CD14-positive monocyte (primary cell): ENCODE results near the gene MVB12B. TPM values are rescaled to one million over a fixed set of nuclear protein-coding genes. Genes with fewer than 3 reads are reported as not detected.
A peak's percentile ranks its signal among the peaks of the same experiment; 100 is the strongest.

Source experiments
- DNase-seq, 3 donors: peaks; one replicate each; pipeline ENCODE4 v3.0.0-alpha.2; 2011 to 2022
- H2AFZ ChIP-seq: 2 replicates; pipeline ENCODE4 v1.6.0; 2012; ENCODE audit warnings: mild to moderate bottlenecking, low read depth, low read length, inconsistent platforms; ENCODE audit not compliant: insufficient read depth, poor library complexity, severe bottlenecking
- H3K27ac ChIP-seq, 2 donors: 1 replicate in 1 of 2; 2 replicates in 1 of 2; pipeline ENCODE4 v1.5.1; 2012 to 2013; ENCODE audit warnings: low read length in 2 of 2, control low read depth in 1 of 2, inconsistent platforms in 1 of 2, low read depth in 1 of 2, mild to moderate bottlenecking in 1 of 2
- H3K27me3 ChIP-seq, 2 donors: one replicate each; pipeline versions ENCODE4 v1.6.0 to v1.6.1; 2011 to 2013; ENCODE audit warnings: low read length in 2 of 2; ENCODE audit not compliant: control insufficient read depth in 2 of 2, insufficient read depth in 2 of 2
- H3K36me3 ChIP-seq, 2 donors: replicated peaks in 1 of 2; 1 replicate in 1 of 2; 2 replicates in 1 of 2; pipeline versions ENCODE4 v1.5.1 to v1.6.1; 2012 to 2013; ENCODE audit warnings: low read length in 2 of 2, control low read depth in 1 of 2, inconsistent platforms in 1 of 2, mild to moderate bottlenecking in 1 of 2; ENCODE audit not compliant: insufficient read depth in 2 of 2, control insufficient read depth in 1 of 2
- H3K4me1 ChIP-seq, 2 donors: 1 replicate in 1 of 2; 2 replicates in 1 of 2; pipeline versions ENCODE4 v1.5.1 to v1.6.1; 2012 to 2013; ENCODE audit warnings: low read length in 2 of 2, control low read depth in 1 of 2, inconsistent platforms in 1 of 2, mild to moderate bottlenecking in 1 of 2, moderate library complexity in 1 of 2; ENCODE audit not compliant: insufficient read depth in 2 of 2, control insufficient read depth in 1 of 2
- H3K4me2 ChIP-seq: replicated peaks from 2 replicates; pipeline ENCODE3; 2012; ENCODE audit warnings: low read length, moderate library complexity, mild to moderate bottlenecking; ENCODE audit not compliant: poor library complexity, severe bottlenecking; ENCODE audit errors: extremely low read depth
- H3K4me3 ChIP-seq, 3 experiments: fragments of 200-600 bp in 1 of 3; sonication (generic) in 1 of 3; replicated peaks in 1 of 3; 1 replicate in 2 of 3; 2 replicates in 1 of 3; pipeline ENCODE4 v1.5.1; 2011 to 2013; ENCODE audit warnings: low read length in 3 of 3, mild to moderate bottlenecking in 3 of 3, control low read depth in 2 of 3, low read depth in 2 of 3, inconsistent platforms in 1 of 3, moderate library complexity in 1 of 3
- H3K79me2 ChIP-seq: 2 replicates; pipeline ENCODE4 v1.6.0; 2012; ENCODE audit warnings: mild to moderate bottlenecking, control low read depth, inconsistent platforms, low read length, moderate library complexity; ENCODE audit not compliant: insufficient read depth
- H3K9ac ChIP-seq: 2 replicates; pipeline ENCODE4 v1.6.0; 2017; ENCODE audit warnings: low read length, mild to moderate bottlenecking; ENCODE audit not compliant: insufficient read depth, poor library complexity, severe bottlenecking
- H3K9me3 ChIP-seq, 2 donors: replicated peaks in 1 of 2; 1 replicate in 1 of 2; 2 replicates in 1 of 2; pipeline versions ENCODE4 v1.5.1 to v1.6.1; 2012 to 2013; ENCODE audit warnings: low read length in 2 of 2, control low read depth in 1 of 2; ENCODE audit not compliant: control insufficient read depth in 1 of 2, insufficient read depth in 1 of 2
- H4K20me1 ChIP-seq: 2 replicates; pipeline ENCODE4 v1.6.0; 2012; ENCODE audit warnings: mild to moderate bottlenecking, low read length, control low read depth, moderate library complexity; ENCODE audit not compliant: insufficient read depth
- H3K27ac Mint-ChIP-seq, 7 donors: one replicate each; pipeline ENCODE4 v1.8.0; 2020; ENCODE audit warnings: mild to moderate bottlenecking in 7 of 7, mixed read lengths in 7 of 7, moderate library complexity in 6 of 7, inconsistent platforms in 2 of 7
- H3K27me3 Mint-ChIP-seq, 3 donors: one replicate each; pipeline ENCODE4 v1.8.0; 2021 to 2022; ENCODE audit warnings: low read depth in 3 of 3, mild to moderate bottlenecking in 3 of 3, mixed read lengths in 3 of 3, moderate library complexity in 3 of 3, inconsistent platforms in 1 of 3
- H3K36me3 Mint-ChIP-seq, 2 donors: one replicate each; pipeline ENCODE4 v1.8.0; 2020; ENCODE audit warnings: mixed read lengths in 2 of 2, inconsistent platforms in 1 of 2, mild to moderate bottlenecking in 1 of 2
- H3K4me1 Mint-ChIP-seq: one replicate; pipeline ENCODE4 v1.8.0; 2020; ENCODE audit warnings: mild to moderate bottlenecking, mixed read lengths
- H3K4me3 Mint-ChIP-seq, 2 donors: one replicate each; pipeline ENCODE4 v1.8.0; 2020; ENCODE audit warnings: mild to moderate bottlenecking in 2 of 2, mixed read lengths in 2 of 2, moderate library complexity in 1 of 2
- H3K9me3 Mint-ChIP-seq, 7 donors: one replicate each; pipeline ENCODE4 v1.8.0; 2020 to 2022; ENCODE audit warnings: mixed read lengths in 7 of 7, mild to moderate bottlenecking in 6 of 7, moderate library complexity in 6 of 7, inconsistent platforms in 2 of 7
- WGBS: methylation state at CpG from one replicate; pipeline ENCODE4 v1.1.5; 2013; ENCODE audit warnings: missing lambda C conversion rate; ENCODE audit not compliant: insufficient coverage; 5-methylcytosine and 5-hydroxymethylcytosine counted together
- intact Hi-C, 2 donors: fragments of 100-400 bp; cut with micrococcal nuclease; formaldehyde crosslinking; loops; one replicate each; pipeline versions ENCODE4 v1.15.0 to v1.15.1; 2023
- polyA plus RNA-seq, 3 donors: library from polyadenylated mRNA; depleted of rRNA in 1 of 3; unstranded in 2 of 3; stranded (reverse) in 1 of 3; fragments of 300-500 nt in 2 of 3; fragments of >200 nt in 1 of 3; fragmentation: Illumina TruSeq in 2 of 3; gene quantifications; 1 replicate in 2 of 3; 2 replicates in 1 of 3; pipeline ENCODE4 v1.2.3, GENCODE V29; 2012 to 2021
- TF ChIP-seq, protein P1 (sequence below): fragments of 200-600 bp; IDR thresholded peaks from one replicate; pipeline ENCODE4 v1.8.0; 2022; ENCODE audit warnings: antibody characterized with exemption, mild to moderate bottlenecking

Gene MVB12B
- polyA plus RNA-seq, 3 donors, result 2.8 to 8.1 (median 3.5) TPM

- Histone ChIP-seq H3K9me3 (no peaks in the 10 kb centered on the region), H2AFZ (no peak overlapping the region), H3K36me3 (no peaks in the 10 kb centered on the region), H3K27ac (no peak overlapping the region), H3K9ac (no peak overlapping the region), H3K79me2 (peaks cover 6% of the 10 kb centered on the region), H3K4me2 (no peak overlapping the region), H3K27me3 (no peaks in the 10 kb centered on the region), H3K4me3 (no peak overlapping the region), H4K20me1 (no peaks in the 10 kb centered on the region), H3K4me1 (peaks cover 17 to 22% of the 10 kb centered on the region in 2 donors)
- intact Hi-C loops, result no loop called here
- Mint-ChIP-seq H3K36me3 (peaks cover 20 to 26% of the 10 kb centered on the region in 2 donors), H3K27ac (peak overlapping the region in 1 of 7 donors; percentile 30), H3K9me3 (no peaks in the 10 kb centered on the region), H3K4me3 (no peak overlapping the region), H3K4me1 (peaks cover 37% of the 10 kb centered on the region), H3K27me3 (peaks cover 0 to 2% (median 1%) of the 10 kb centered on the region in 3 donors)
- no peak for DNase-seq
- WGBS, result no CpG with 5 or more reads among the region's 2 CpGs
- TF ChIP-seq, protein P1, sequence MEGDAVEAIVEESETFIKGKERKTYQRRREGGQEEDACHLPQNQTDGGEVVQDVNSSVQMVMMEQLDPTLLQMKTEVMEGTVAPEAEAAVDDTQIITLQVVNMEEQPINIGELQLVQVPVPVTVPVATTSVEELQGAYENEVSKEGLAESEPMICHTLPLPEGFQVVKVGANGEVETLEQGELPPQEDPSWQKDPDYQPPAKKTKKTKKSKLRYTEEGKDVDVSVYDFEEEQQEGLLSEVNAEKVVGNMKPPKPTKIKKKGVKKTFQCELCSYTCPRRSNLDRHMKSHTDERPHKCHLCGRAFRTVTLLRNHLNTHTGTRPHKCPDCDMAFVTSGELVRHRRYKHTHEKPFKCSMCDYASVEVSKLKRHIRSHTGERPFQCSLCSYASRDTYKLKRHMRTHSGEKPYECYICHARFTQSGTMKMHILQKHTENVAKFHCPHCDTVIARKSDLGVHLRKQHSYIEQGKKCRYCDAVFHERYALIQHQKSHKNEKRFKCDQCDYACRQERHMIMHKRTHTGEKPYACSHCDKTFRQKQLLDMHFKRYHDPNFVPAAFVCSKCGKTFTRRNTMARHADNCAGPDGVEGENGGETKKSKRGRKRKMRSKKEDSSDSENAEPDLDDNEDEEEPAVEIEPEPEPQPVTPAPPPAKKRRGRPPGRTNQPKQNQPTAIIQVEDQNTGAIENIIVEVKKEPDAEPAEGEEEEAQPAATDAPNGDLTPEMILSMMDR, result no peak
These were observed 136.8 kb downstream of the MVB12B start for GRCh38 chr9:126463426-126463825.

- 90% methylated on average over 3 of the region's 11 CpGs for WGBS
- Histone ChIP-seq H3K79me2 (peaks cover 6% of the 10 kb centered on the region), H3K27ac (no peak overlapping the region), H3K4me1 (peaks cover 32 to 36% of the 10 kb centered on the region in 2 donors), H3K9ac (no peak overlapping the region), H3K27me3 (no peaks in the 10 kb centered on the region), H2AFZ (no peak overlapping the region), H3K4me2 (no peak overlapping the region), H3K36me3 (no peaks in the 10 kb centered on the region), H4K20me1 (no peaks in the 10 kb centered on the region), H3K4me3 (no peak overlapping the region), H3K9me3 (no peaks in the 10 kb centered on the region)
- Mint-ChIP-seq H3K27ac (no peak overlapping the region), H3K27me3 (peaks cover 0 to 2% (median 1%) of the 10 kb centered on the region in 3 donors), H3K9me3 (no peaks in the 10 kb centered on the region), H3K4me1 (peaks cover 48% of the 10 kb centered on the region), H3K4me3 (no peak overlapping the region), H3K36me3 (peaks cover 20 to 22% of the 10 kb centered on the region in 2 donors)
- TF ChIP-seq, protein P1, result no peak
- intact Hi-C loops, result no loop called here
- DNase-seq, result no peak
These were observed 138.2 kb downstream of the MVB12B start for GRCh38 chr9:126464694-126465441.
